Femur (tissue), 1 donor: ENCODE measurements around the gene SLC30A7.
"Not testable (repeated sequence)": the region's sequence is repeated elsewhere in the genome, so short reads cannot be mapped to it uniquely, and the experiment has no call there.

Source experiments
- DNase-seq: peaks from one replicate; pipeline ENCODE4 v3.0.0-alpha.2; 2017

The SLC30A7 gene

DNA sequence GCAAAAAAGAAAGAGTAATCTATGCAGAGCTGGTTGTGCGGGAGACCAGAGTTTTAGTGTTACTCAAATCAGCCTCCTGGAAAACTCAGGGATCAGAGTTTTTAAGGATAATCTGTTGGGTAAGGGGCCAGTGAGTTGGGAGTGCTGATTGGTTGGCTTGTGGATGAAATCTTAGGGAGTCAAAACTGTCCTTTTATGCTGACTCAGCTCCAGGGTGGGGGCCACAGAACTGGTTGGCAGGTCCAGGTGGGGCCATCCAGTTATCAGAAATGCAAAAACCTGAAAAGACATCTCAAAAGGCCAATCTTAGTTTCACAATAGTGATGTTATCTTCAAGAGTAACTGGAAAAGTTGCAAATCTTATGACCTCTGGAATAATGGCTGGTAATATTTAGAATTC is 4.5 kb upstream of the SLC30A7 start:
- no peak for DNase-seq

- DNase-seq = no peak
Measured at GRCh38 chr1:100892554-100892953, 3.3 kb upstream of the SLC30A7 start.

DNA sequence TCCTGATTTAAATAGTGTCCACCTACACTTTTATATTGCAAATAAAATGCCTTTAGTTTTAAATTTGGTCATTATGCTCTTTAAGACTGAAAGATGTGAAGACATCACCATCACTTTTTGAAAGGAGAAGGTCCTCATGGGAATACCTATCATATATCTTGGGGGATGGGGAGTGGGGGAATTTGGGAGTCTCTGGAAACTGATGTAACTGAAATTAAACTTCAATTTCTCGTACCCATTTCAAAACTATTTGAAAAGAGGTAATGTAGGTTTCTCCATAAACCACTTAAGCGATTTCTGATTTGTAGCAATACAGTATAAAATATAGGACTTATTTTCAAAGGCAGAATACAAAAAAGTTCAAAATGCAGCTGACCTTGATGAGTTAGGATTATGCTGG is 2.2 kb upstream of the SLC30A7 start:
- DNase-seq = no peak

DNA sequence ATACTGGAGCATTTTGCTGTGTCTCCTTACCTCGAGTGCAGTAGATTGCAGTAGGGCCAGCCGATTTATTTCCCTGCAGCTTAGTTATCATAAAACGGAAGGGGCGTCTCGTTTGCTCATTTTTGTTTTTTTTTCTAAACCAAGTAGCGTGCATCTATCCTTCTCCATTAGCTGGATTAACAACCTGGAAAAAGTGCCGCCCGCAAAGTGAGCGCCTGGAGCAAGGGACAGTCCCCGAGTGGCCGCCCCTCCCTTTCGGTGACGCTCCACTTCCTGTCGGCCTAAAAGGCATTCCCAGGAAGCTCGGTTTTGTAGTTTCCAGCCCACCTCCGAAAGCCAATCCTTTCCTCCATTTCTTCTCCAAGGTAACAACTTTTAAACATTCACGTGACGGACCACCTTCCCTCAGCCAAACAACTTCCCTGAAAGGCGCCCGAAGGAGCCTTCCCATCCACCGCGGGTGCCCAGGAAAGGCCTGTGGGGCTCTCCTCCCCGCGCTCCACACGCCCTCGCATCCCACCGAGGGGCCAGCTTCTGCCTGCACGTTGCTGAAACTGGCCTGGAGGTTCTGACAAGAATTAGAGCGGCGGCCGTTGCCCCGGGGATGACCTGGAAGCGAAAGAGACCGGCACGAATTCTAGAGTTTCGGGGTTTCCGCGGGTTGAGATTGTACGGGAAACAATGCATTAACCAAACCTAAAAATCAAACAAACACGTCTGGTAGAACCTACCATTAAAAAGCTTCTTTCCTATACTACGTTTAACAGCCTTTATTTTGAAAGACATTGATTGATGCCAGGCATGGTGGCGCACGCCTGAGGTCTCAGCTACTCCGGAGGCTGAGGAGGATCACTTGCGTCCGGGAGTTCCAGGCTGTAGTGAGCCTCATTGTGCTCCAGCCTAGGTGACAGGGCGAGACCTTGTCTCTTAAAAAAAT is 1.0 kb upstream of the SLC30A7 start, which contains the start of gene EXTL2:
EXTL2 (minus strand) TSS at position 240 of the 937 bp plus-strand sequence. CDS start 6,085 bp downstream, outside the sequence.
- peak; percentile 92 for DNase-seq

DNA sequence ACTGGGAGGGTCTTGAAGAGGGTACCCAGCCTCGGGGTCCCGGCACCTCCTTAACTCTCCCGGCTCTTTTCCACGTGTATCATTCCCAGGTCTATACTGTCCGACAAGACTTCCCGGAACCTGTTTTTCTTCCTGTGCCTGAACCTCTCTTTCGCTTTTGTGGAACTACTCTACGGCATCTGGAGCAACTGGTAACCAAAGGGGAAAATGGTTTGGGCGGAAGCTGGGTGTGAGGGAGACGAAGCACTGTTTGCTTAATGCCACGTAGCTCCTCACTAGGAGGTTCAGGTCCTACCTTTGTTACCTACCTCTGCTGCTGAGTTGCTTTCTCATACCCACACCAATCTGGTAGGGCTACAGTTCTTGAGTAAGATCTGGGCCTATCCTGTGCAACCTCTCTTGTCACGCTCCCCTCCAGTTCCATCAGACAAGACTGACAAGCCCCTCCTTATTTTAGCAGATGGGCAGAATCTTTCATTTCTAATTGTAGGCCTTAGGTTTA is 642 bp downstream of the SLC30A7 start:
- DNase-seq = peak; percentile 42

DNA sequence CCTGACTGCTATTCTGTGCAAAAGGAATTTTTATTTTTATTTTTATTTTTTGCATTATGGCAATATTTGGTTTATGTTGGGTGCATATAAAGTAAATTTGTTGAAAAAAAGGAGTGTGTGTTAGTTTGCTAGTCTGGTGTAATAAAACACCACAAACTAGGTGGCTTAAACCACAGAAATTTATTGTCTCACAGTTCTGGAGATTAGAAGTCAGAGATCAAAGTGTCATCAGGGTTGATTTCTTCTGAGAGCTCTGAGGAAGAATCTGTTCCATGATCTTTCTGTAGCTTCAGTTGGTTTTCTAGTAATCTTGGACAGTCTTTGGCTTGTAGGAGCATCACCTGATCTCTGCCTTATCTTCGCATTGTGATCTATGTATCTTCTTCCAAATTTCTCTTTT is 6.5 kb downstream of the SLC30A7 start:
- DNase-seq = no peak

DNA sequence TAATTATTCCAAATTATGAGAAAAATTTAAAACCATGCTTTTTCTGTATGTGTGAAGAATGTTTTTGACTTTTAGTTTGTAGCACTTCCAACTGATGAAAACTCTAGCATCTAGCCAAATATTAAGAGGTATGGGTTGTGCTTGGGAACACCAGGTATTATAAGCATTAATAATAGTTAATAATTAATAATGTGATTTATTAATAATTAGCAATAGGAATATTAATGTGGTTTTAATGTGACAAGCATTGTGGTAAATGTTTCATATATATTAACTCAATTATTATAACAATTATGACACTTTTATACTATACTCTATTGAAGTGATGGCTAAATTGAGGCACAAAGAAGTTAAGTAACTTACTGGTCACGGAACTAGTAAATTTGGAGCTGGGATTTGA is 7.9 kb downstream of the SLC30A7 start:
- no peak for DNase-seq

GRCh38 chr1:100904528-100904927 is 8.6 kb downstream of the SLC30A7 start:
- no peak for DNase-seq

GRCh38 chr1:100905181-100905580 is 9.3 kb downstream of the SLC30A7 start:
- DNase-seq = no peak

GRCh38 chr1:100907887-100908286 is 12.0 kb downstream of the SLC30A7 start:
- DNase-seq = no peak

DNA sequence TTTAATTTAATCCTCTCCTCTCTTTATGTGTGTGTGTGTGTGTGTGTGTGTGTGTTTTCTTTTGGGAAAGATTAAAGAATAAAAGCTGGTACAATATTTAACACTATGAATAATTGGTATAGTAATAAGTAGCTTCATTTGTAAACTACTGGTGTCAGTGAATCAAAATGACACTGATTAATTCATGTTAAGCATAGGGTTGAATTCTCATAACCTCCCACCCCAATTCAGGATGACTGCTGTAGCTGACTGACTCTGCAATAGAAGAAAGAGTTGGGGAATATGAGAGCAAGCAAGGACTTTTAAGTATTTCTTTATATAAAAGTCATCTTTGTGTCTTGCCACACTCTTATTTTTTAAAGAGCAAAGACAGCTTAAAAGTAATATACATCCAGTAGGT is 13.1 kb downstream of the SLC30A7 start:
- no peak for DNase-seq

- DNase-seq = no peak
Measured at GRCh38 chr1:100912019-100912418, 16.1 kb downstream of the SLC30A7 start.

DNA sequence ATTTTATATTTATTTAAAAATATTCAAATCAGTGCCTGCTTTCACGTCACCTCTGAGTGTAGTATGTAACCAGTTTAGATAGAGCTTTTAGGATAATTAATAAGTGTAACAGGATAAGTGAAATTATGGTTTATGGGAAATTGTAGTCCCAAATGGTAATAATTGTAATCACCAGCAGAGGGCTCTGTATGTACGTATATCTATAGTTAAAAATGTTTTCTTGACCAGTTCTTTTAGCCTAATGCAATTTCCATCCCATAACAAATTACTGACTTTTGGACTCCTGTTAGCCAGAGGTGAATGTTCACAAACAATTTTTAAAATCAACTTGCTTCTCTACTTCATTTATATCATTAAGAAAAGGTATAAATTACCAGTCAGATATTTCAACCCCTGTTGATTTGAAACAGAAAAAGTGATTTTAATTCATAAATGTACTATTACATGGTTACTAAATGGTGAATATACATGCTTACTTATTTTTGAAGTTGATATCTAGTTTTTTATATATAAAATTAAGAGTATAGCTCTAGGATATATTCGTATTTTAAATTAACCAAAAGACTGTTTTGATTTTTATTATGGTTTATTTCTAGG is 25.3 kb downstream of the SLC30A7 start:
- no peak for DNase-seq

DNA sequence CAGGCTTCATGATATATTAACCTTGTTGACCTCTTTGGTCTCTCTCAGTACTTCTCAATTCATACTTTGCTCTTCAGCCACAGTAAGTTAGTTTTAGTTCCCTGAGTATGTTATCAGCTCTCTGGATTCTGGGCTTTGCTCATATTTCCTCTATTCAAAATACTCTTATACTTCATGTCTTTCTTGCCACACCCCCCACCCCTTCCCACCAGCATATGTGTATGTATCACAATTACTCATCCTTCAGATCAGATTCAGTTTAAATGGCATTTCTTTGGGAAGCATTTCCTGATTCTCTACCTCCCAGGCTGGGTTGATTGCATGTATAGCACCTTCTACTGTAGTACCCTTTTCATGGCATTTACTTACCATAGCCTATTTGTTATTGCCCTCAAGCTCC is 28.3 kb downstream of the SLC30A7 start:
- no peak for DNase-seq

GRCh38 chr1:100924991-100925390 is 29.1 kb downstream of the SLC30A7 start:
- no peak for DNase-seq

- no peak for DNase-seq
Measured at GRCh38 chr1:100926240-100926639, 30.4 kb downstream of the SLC30A7 start.

DNA sequence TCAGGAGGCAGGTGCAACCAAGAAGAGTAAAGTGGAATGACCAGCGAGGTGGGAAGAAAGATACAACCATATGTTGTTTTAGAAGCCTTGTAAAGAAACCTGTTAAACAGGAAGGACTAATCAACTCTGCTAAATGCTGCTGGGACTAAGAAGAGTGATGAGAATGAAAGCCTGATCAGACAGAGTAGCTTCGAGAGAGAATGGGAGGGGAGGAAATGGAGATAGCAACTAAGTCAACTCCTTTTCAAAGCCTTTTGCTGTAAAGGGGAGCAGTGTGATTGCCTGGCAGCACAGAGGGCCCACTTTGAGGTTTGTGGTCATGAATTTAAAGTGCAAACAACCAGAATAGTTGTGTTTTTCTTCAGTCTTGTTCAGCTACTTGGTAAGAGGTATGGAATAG is 31.4 kb downstream of the SLC30A7 start:
- no peak for DNase-seq

- DNase-seq = no peak
Measured at GRCh38 chr1:100928128-100928527, 32.2 kb downstream of the SLC30A7 start.

DNA sequence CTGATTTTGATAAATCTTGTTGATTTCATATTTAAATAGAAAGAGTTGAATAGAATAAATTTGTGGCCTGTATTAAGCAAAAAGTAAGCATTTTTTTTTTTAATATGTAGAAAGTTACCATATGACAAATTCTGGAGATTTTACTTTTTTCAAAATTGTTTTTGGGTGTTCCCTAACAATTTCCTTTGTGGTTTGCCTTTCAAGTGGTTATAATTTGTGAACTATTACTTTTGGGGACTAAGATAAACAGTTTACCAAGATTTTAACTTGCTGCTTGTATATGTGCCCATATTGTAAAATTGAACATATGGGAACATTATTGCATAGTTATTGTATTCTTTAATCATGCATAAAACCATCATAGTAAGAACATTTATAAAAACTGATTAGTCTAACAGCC is 34.6 kb downstream of the SLC30A7 start:
- DNase-seq = no peak

DNA sequence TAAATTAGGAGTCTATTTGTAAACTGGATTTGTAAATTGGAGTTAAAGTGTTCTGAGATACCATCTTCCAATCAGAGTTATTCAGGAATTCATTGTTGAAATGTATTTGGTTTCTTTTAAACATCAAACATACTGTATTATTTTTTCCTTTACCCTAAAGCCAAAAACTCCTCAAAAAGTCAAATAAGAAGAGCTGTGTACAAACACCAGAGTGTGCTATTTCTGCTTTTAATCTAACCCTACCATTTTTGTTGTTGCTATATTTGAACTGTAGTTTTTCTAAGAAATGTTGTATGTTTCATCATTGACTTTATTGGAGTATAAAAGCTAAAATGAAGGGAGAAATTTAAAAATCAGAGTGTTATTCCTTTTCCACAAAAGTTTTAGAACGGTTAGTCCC is 35.8 kb downstream of the SLC30A7 start:
- DNase-seq = no peak

GRCh38 chr1:100933555-100933954 is 37.7 kb downstream of the SLC30A7 start:
- DNase-seq = not testable (repeated sequence)

DNA sequence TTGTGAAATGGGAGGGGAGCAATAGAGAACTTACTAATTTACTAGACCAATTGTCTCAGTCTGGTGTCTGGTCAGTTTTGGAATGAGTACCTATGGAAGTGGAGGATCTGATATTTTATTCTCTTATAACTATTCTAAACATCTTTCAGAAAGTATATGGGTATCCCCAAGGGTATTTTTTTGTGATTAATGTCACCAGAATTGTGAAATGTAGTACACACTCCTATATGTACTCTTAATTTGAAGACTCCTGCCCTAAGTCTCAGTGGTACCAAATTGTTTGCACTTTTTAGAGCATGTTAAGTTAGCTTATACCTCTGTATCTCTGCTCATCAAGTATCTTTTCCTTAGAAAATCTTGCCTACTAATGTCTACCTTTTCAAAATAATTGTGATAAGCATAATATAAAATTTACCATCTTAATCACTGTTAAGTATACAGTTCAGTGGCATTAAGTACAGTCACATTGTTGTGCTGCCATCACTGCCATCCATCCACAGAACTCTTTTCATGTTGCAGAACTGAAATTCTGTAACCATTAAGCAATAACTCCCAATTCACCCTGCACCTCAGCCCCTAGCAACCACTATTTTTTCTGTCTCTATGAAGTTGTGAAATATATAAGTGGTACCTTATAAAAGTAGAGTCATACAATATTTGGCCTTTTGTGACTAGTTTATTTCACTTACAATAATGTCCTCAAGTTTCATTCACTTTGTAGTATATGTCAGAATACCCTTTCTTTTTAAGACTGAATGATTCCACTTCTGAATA is 40.5 kb downstream of the SLC30A7 start:
- DNase-seq = no peak

DNA sequence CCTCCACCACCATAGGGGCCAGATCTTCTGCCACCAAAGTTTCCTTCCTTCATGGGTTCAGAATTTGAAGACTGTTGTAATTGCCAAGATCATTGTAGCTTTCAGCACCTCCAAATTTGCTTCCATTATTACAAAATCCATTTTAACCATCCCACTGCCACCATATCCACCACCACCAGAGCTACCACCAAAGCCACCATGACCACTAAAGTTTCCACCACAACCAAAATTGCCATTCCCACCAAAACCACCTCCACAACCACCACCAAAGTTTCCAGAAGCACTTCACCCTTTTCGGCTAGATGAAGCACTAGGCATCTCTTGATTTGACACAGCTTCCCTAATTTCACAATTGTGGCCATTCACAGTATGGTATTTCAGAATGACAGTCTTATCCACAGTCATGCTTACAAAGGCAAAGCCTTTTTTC is 45.2 kb downstream of the SLC30A7 start:
- DNase-seq = no peak
